Endothelial cell of umbilical vein (primary cell): ENCODE data around the gene TTYH3. TPM values are rescaled to one million over a fixed set of nuclear protein-coding genes. Genes with fewer than 3 reads are reported as not detected.
A peak's percentile ranks its signal among the peaks of the same experiment; 100 is the strongest.

Source experiments
- BruUV-seq: library from RNA; stranded (reverse); fragments of 400-500 nt; replicated peaks from 2 replicates; lab custom pipeline; 2021; lab: Mats Ljungman, UMichigan
- CTCF ChIA-PET: fragments of 300-600, 350-600 bp; sonication (Branson Sonifier 250); formaldehyde crosslinking; loops from one replicate; lab custom pipeline; 2021; ENCODE audit warnings: antibody characterized with exemption, inconsistent platforms; lab: Charles Lee
- POLR2A ChIA-PET: fragments of 300-600, 350-600 bp; sonication (Branson Sonifier 250); formaldehyde crosslinking; loops from one replicate; lab custom pipeline; 2021; ENCODE audit warnings: antibody characterized with exemption, inconsistent platforms; lab: Charles Lee
- DNase-seq: peaks from one replicate; pipeline ENCODE4 v3.0.0-alpha.2; 2011; ENCODE audit warnings: low read depth, low spot score
- FAIRE-seq: peaks from 2 replicates; lab custom pipeline; 2011; peaks lifted over from hg19 to GRCh38; lab: Jason Lieb, UNC
- H2AFZ ChIP-seq: 2 replicates; pipeline ENCODE4 v1.6.0; 2012; ENCODE audit warnings: low read depth, low read length, control low read depth, inconsistent platforms
- H3K27ac ChIP-seq: 2 replicates; pipeline ENCODE4 v1.5.1; 2011; ENCODE audit warnings: low read depth, mild to moderate bottlenecking, control low read depth, low read length, moderate library complexity; ENCODE audit not compliant: insufficient read depth
- H3K27me3 ChIP-seq, 2 experiments: 2 replicates each; pipeline versions ENCODE4 v1.6.0 to v1.6.1; 2011; ENCODE audit warnings: low read length in 2 of 2, mixed read lengths in 1 of 2; ENCODE audit not compliant: control insufficient read depth in 2 of 2, insufficient read depth in 2 of 2
- H3K36me3 ChIP-seq, 2 experiments: 2 replicates in 1 of 2; 3 replicates in 1 of 2; pipeline ENCODE4 v1.5.1; 2011; ENCODE audit warnings: low read length in 2 of 2, mild to moderate bottlenecking in 1 of 2, moderate library complexity in 1 of 2; ENCODE audit not compliant: control insufficient read depth in 2 of 2, insufficient read depth in 2 of 2; ENCODE audit errors: extremely low read depth in 1 of 2
- H3K4me1 ChIP-seq: 3 replicates; pipeline ENCODE4 v1.5.1; 2011; ENCODE audit warnings: mild to moderate bottlenecking, low read length; ENCODE audit not compliant: control insufficient read depth, insufficient read depth; ENCODE audit errors: extremely low read depth
- H3K4me2 ChIP-seq: 2 replicates; pipeline ENCODE4 v1.6.1; 2011; ENCODE audit warnings: low read length, control low read depth, mixed read lengths; ENCODE audit not compliant: insufficient read depth
- H3K4me3 ChIP-seq, 3 experiments: fragments of 200-600 bp in 1 of 3; sonication (generic), shearing (Covaris generic) in 1 of 3; replicated peaks in 1 of 3; 2 replicates each; pipeline ENCODE4 v1.5.1; 2011 to 2016; ENCODE audit warnings: control low read depth in 3 of 3, low read length in 3 of 3, mild to moderate bottlenecking in 2 of 3, inconsistent platforms in 1 of 3, low read depth in 1 of 3, moderate library complexity in 1 of 3; ENCODE audit not compliant: insufficient read depth in 1 of 3
- H3K79me2 ChIP-seq: 2 replicates; pipeline ENCODE4 v1.6.0; 2012; ENCODE audit warnings: low read length, inconsistent platforms; ENCODE audit not compliant: control insufficient read depth, insufficient read depth
- H3K9ac ChIP-seq: replicated peaks from 2 replicates; pipeline ENCODE3; 2011; ENCODE audit warnings: low read length, control low read depth; ENCODE audit not compliant: insufficient read depth; ENCODE audit errors: extremely low read depth
- H3K9me1 ChIP-seq: replicated peaks from 3 replicates; pipeline ENCODE4 v1.6.0; 2011; ENCODE audit warnings: mild to moderate bottlenecking, low read length; ENCODE audit not compliant: control insufficient read depth, insufficient read depth; ENCODE audit errors: extremely low read depth
- H3K9me3 ChIP-seq: replicated peaks from 2 replicates; pipeline ENCODE4 v1.5.1; 2012; ENCODE audit warnings: low read length, inconsistent platforms; ENCODE audit not compliant: control insufficient read depth, insufficient read depth
- H4K20me1 ChIP-seq: replicated peaks from 2 replicates; pipeline ENCODE3; 2011; ENCODE audit warnings: mild to moderate bottlenecking, low read length; ENCODE audit not compliant: control insufficient read depth, insufficient read depth; ENCODE audit errors: extremely low read depth
- CTCF ChIP-seq, 2 donors: IDR thresholded peaks; 1 replicate in 1 of 2; 2 replicates in 1 of 2; pipeline ENCODE4 v1.5.1; 2011; ENCODE audit warnings: low read length in 2 of 2, mild to moderate bottlenecking in 2 of 2, moderate library complexity in 2 of 2, control low read depth in 1 of 2, inconsistent platforms in 1 of 2, low read depth in 1 of 2; ENCODE audit not compliant: insufficient read depth in 1 of 2; ENCODE audit errors: extremely low read depth in 1 of 2
- EZH2 ChIP-seq: IDR thresholded peaks from 2 replicates; pipeline ENCODE4 v1.6.1; 2012; ENCODE audit warnings: borderline replicate concordance, low read depth, mild to moderate bottlenecking, moderate library complexity, low read length, inconsistent platforms; ENCODE audit not compliant: severe bottlenecking
- FOS ChIP-seq: IDR thresholded peaks from 2 replicates; pipeline ENCODE4 v1.6.1; 2011; ENCODE audit warnings: mild to moderate bottlenecking, low read length, moderate library complexity, borderline replicate concordance; ENCODE audit not compliant: insufficient read depth
- GATA2 ChIP-seq: IDR thresholded peaks from 2 replicates; pipeline ENCODE4 v1.7.0; 2011; ENCODE audit warnings: low read depth, mild to moderate bottlenecking, moderate library complexity, mixed read lengths, low read length; ENCODE audit not compliant: insufficient read length, insufficient read depth
- JUN ChIP-seq: IDR thresholded peaks from 2 replicates; pipeline ENCODE4 v1.6.1; 2011; ENCODE audit warnings: borderline replicate concordance, low read depth; ENCODE audit not compliant: insufficient read length, insufficient read depth
- MAX ChIP-seq: IDR thresholded peaks from 2 replicates; pipeline ENCODE4 v1.6.1; 2011; ENCODE audit not compliant: insufficient read depth, insufficient read length
- MYC ChIP-seq: IDR thresholded peaks from one replicate; pipeline ENCODE4 v1.6.1; 2011; ENCODE audit warnings: mild to moderate bottlenecking, low read depth, low read length
- POLR2A ChIP-seq: IDR thresholded peaks from 2 replicates; pipeline ENCODE4 v1.6.1; 2012; ENCODE audit warnings: low read depth, mild to moderate bottlenecking, control low read depth, low read length
- POLR2AphosphoS5 ChIP-seq: IDR thresholded peaks from 2 replicates; pipeline ENCODE4 v1.6.1; 2012; ENCODE audit warnings: low read depth, mild to moderate bottlenecking, control low read depth, low read length, moderate library complexity; ENCODE audit not compliant: insufficient read depth
- dilution Hi-C: fragments of 300-500 bp; cut with MboI; formaldehyde crosslinking; loops from one replicate; pipeline ENCODE4 v1.15.0; 2019; ENCODE audit warnings: low sequenced_read_pairs; ENCODE audit not compliant: extremely low pct_ligation_motif_present
- intact Hi-C: fragments of 100-400 bp; cut with micrococcal nuclease; formaldehyde crosslinking; loops from one replicate; pipeline ENCODE4 v1.10.0; 2022
- polyA plus RNA-seq, 4 experiments: library from polyadenylated mRNA; depleted of rRNA in 3 of 4; stranded (reverse) in 3 of 4; unstranded in 1 of 4; fragments of >200 nt; gene quantifications; 2 replicates each; pipeline versions ENCODE4 v1.2.1 to v1.2.3, GENCODE V29; 2011 to 2012; ENCODE audit warnings: missing spikeins in 1 of 4
- total RNA-seq: library from RNA; stranded (reverse); gene quantifications from 2 replicates; pipeline ENCODE4 v1.2.3, GENCODE V29; 2021

TTYH3 gene
- total and polyA plus RNA-seq, 2 donors (not counting 3 experiments of a cell fraction or from before 2014, with no cell fraction given) = 143 to 280 TPM

DNA sequence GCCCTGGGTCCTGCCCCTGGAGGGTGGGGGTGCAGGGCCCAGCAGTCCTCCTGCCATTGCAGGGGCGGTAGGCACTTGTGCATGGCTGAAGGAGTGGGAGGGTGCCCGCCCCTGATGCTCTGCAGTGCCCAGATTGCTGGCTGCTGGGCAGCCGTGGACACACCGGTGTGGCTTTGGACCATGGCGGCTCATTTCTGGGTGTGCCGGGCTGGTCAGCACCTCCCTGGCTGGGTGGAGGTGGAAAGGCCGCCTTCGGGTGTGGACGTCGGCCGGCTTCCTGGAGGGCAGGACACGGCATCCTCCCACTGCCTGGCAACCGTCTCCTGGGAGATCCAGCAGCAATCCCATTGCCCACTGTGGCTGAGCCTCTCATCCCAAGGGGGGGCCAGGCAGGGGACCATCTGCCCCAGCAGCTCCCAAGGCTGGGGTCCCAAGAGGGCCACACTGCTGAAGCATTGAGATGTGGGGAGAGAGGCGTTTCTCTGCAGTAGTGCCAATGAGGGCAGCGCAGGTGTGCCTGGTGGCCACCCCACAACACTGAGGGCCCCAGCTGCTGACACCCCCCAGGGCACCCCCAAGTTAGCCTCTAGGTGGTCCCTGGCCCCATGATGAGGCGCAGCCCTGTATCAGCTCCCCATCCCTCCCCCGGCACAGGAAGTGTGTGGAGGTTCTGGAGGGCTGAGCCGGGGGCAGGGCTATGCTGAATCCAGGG lies 12.9 kb downstream of the TTYH3 start:
- BruUV-seq = no TSS peak
- no peaks in the 10 kb centered on the region for H3K27me3 ChIP-seq
- DNase-seq = no peak
- ChIA-PET CTCF (interaction anchor here (0.6 to 5.4 kb wide), 7 partner anchors 9 to 65 kb away, joined by 3 to 55 read pairs (median 3); no protein-coding TSS in a partner anchor), POLR2A (interaction anchor here (0.5 kb wide), 1 partner anchor 13 kb away, joined by 9 read pairs; no protein-coding TSS in a partner anchor)
- H3K4me3 ChIP-seq = no peak overlapping the region
- peak overlapping the region; percentile 8 for H3K9ac ChIP-seq
- H3K36me3 ChIP-seq = peaks cover 12 to 24% of the 10 kb centered on the region in 2 experiments
- TF ChIP-seq GATA2 (no peak), JUN (no peak), MAX (no peak), POLR2A (no peak), MYC (no peak), CTCF (IDR thresholded peaks at IDR 0.05; ENCODE audit: extremely low read depth in 1 of 2, insufficient read depth in 1 of 2, low read depth in 1 of 2, low read length in 2 of 2) (no peak), FOS (no peak), POLR2AphosphoS5 (no peak), EZH2 (no peak)
- FAIRE-seq = no peak
- dilution Hi-C loops (no loop called here), intact Hi-C loops (loop anchor here (5.0 kb wide), 2 partner anchors 72 to 122 kb away; no protein-coding TSS in a partner anchor)
- H4K20me1 ChIP-seq = no peaks in the 10 kb centered on the region
- H3K27ac ChIP-seq = peak overlapping the region; percentile 60
- no peaks in the 10 kb centered on the region for H3K9me1 ChIP-seq
- H3K4me2 ChIP-seq = peak overlapping the region; percentile 2
- H3K4me1 ChIP-seq = peaks cover 41% of the 10 kb centered on the region
- peaks cover 52% of the 10 kb centered on the region for H3K79me2 ChIP-seq
- H3K9me3 ChIP-seq = no peaks in the 10 kb centered on the region
- H2AFZ ChIP-seq = no peak overlapping the region
